ENCODE results near the gene RNASE9.
A peak's percentile ranks its signal among the peaks of the same experiment; 100 is the strongest.
"Not testable (repeated sequence)": the region's sequence is repeated elsewhere in the genome, so short reads cannot be mapped to it uniquely, and the experiment has no call there.

RNASE9 gene

DNA sequence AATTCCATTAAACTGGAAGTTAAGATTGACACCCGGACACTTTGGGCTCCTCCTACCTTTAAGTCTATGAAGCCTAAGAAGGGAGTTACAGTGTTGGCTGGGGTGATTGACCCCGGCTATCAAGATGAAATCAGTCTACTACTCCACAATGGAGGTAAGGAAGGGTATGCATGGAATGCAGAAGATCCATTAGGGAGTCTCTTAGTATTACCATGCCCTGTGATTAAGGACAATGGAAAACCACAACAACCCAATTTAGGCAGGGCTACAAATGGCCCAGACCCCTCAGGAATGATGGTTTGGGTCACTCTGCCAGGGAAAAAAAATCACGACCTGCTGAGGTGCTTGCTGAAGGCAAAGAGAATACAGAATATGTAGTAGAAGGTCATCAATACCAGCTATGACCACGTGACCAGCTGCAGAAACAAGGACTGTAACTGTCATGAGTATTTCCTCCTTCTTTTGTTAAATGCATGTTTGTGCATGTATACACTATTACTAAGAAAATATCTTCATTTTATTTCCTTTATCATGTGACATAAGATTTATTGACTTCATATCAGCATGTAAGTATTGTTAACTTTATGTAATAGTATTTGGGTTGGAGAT is 11.6 kb upstream of the RNASE9 start:
- not testable (repeated sequence) for DNase-seq (ENCODE audit: low read depth)

DNA sequence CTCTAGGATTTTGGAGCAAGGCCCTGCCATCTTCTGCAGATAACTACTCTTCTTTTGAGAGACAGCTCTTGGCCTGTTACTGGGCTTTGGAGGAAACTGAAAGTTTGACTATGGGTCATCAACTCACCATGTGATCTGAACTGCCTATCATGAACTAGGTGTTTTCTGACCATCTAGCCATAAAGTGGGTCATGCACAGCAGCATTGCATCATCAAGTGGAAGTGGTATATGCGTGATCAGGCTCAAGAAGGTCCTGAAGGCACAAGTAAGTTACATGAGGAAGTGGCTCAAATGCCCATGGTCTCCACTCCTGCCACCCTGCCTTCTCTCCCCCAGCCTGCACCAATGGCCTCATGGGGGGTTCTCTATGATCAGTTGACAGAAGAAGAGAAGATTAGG is 9.9 kb upstream of the RNASE9 start:
- DNase-seq (ENCODE audit: low read depth): not testable (repeated sequence)

DNA sequence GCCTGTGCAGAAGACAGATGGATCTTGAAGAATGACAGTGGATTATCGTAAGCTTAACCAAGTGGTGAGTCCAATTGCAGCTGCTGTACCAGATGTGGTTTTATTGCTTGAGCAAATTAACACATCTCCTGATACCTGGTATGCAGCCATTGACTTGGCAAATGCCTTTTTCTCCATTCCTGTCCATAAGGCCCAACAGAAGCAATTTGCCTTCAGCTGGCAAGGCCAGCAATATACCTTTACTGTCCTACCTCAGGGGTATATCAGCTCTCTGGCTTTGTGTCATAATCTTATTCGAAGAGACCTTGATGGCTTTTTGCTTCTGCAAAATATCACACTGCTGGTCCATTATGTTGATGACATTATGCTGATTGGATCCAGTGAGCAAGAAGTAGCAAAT is 9.0 kb upstream of the RNASE9 start:
- DNase-seq (ENCODE audit: low read depth): not testable (repeated sequence)

DNA sequence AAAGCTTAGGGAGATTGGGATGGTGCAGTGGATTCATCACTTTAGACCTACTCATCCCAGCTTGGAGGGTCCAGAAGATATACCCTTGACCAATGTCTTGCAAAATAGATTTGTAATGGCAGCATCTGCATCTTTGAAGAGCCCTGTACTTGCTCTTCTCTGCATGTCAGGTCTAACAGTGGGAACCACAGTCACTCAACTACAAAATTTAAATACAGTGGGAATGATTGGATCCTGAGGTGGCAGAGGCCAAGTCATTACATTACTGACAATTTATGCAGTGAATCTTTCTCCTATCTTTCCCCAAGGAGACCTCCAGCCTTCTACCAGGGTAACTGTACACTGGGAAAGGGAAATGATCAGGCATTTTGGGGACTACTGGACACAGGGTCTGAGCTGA is 8.2 kb upstream of the RNASE9 start:
- DNase-seq (ENCODE audit: low read depth): no peak

DNA sequence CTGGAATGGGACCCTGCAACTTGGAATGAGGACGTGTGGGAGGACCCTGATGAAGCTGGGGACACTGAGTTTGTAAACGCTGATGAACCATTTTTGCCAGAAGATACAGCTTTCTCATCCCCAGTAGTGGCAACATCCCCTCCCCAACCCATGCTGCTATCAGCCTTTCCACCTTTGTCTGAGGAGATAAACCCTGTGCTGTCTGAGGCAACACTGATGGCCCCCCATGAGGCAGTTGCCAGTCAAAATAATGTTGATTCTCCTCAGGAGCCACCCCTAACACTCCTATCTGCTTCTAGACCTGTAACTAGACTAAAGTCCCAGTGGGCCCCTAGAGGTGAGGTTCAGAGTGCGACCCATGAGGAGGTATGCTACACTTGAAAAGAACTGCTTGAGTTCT is 7.5 kb upstream of the RNASE9 start:
- no peak for DNase-seq (ENCODE audit: low read depth)

DNA sequence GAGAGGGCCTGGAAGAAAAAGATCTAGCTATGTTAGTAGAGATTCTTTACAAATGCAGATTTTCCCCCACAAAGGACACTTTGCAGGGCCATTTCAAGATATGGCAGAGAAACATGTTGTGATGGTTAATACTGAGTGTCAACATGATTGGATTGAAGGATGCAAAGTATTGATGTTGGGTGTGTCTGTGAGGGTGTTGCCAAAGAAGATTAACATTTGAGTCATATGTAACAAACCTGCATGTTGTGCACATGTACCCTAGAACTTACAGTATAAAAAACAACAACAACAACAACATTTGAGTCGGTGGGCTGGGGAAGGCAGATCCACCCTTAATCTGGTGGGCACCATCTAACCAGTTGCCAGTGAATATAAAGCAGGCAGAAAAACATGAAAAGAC is 6.4 kb upstream of the RNASE9 start:
- DNase-seq (ENCODE audit: low read depth): not testable (repeated sequence)

DNA sequence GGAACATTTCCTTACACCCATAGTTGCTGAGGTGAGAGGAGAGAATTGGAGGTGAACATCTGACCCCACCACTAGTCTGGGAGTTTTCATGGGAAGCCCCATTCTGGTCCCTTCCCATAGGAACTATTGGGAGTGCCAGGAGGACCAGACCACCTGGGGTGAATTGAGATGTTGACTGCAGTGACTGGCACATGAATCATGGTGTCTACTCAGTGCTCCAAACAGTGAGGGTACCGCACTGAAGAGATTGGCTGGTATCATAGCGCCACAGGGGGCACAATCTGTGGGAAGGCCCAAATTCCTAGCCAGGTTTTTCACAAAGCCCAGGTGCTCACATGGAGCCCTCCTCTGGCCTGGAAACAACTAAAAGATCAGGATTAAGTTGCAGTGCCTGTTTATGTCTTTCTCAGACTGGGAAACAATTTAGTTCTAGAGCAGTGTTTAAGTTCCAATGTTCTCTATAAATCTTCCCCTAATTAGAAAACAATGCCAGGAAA is 3.7 kb upstream of the RNASE9 start:
- no peak for DNase-seq (ENCODE audit: low read depth)

DNA sequence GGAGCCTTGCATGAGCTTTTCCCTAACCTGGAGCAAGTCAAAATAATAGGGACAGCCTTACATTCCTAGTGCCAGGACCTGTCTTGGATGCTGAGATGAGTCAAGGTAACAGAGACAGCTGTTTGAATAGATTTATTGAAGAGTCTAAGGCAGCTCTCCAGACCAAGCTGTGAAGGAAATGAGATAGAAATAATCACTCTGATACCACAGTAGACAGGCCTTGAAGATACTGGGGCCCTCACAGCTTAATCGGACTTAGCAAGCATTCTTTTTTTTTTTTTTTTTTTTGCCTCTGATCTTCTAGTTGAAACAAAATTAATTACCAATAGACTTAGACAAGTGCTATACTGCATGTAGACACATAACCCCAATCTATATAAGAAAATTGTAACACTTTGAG is 3.1 kb upstream of the RNASE9 start:
- no peak for DNase-seq (ENCODE audit: low read depth)

DNA sequence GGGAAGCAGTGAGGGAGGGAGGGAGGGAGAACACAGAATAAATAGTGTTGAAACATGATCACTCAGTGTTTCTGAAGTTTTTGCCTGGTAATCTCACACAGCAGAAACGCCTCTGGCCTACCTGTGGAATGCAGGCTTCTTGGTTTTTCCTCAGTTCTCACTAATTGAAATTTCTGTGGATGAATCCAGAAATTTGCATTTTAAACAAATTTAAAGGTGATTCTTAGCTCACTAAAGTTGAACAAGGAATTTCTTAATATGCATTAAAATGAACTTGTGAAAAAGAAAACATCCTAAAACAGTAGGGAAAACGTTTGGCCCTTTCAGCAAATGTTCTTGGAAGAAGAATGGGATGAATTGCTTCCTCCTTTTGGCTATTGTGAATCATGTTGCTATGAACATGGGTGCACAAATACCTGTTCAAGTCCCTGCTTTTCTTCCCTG is 1.4 kb downstream of the RNASE9 start:
- no peak for DNase-seq (ENCODE audit: low read depth)

DNA sequence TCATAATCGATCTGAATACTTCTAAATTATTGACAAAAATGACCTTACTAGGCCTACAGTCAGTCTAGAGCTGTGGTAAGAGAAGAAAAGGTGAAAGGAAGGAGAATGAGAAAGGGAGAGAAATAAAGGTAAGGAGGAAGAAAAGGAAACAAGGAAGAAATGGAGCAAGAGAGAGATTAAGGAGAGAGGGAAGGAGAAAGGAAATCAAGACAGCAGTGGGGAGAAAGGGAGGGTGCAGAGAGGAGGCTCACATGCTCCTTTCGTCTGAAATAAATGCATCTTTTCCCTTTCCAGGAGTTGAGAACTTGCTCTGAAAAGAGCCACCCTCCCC is 3.7 kb downstream of the RNASE9 start:
- no peak for DNase-seq (ENCODE audit: low read depth)

DNA sequence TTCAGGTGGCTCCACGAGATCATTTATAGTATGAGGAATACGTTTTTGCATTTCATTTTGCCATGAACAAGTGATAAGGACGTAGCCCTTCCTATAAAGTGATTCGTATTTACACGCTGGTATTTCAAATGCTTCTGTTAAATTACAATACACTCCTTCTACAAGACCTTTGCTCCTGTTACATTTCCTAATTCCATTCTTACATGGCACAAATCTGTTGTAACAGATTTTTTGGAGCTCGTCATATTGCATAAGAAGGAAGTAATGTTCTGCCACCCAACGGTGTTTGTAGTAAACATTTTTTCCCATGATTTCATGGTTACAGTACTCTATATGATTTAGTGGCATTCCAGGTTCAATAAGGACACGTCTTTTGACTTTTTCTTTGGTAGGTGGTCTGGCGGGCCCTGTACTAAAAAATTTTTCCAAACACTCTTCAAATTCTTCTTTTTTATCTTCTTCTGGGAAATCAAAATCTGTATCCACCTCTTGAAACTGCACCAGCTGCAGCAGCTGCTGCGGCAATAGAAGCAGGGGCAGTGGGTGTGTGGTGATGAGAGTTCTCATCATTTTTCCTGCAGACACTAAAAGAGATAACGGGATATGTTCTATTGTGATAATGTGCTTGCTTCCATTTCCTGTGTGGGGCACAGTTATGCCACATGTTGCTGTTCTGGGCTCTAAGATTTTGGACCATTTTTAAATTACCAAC is 4.2 kb downstream of the RNASE9 start:
- DNase-seq (ENCODE audit: low read depth): no peak

DNA sequence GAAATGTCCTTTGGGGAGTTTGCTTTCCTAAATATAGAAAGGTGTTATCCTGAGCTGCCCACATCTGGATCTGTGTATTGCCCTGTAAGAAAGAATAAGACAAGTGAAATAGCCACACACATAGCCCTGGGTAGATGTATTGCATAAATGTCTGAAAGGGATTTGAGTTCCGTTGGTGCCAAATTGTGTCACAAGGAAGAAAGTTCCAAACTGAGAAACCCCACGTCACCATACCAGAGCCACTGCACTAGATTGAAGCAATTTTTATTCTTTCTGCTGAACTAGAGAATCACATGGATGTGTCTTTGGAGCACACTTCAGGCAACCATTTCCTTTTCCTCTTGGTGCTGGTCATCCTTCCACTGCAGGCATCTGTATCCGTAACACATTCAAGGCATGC is 5.0 kb downstream of the RNASE9 start:
- no peak for DNase-seq (ENCODE audit: low read depth)

DNA sequence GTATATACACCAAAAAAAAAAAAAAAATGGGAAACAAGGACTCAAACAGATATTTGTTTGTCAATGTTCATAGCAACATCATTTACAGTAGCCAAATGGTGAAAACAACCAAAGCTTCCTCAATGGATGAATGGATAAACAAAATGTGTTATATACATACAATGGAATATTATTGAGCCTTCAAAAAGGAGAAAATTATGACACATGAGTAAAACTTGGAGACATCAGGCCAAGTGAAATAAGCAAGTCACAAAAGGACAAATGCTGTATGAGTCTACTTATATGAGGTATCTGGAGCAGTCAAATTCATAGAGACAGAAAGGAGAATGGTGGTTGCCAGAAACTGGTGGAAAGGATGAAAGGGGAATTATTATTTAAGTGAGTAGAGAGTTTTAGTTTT is 7.8 kb downstream of the RNASE9 start:
- no peak for DNase-seq (ENCODE audit: low read depth)

DNA sequence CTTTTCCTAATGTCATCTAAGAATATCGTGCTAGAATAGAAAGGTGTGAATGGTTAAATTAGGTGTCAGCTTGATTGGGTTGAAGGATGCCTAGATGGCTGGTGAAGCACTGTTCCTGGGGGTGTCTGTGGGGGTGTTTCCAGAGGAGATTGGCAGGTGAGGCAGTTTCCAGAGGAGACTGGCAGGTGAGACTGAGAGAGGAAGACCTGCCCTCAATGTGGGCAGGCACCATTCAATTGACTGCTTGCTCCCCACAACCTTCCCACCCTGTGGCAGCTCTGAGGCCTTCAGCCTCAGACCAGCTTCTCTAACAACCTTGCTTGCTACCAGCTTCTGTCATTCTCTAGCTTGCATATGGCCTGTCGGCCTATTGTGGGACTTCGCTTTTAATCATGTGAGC is 9.2 kb downstream of the RNASE9 start:
- no peak for DNase-seq (ENCODE audit: low read depth)

DNA sequence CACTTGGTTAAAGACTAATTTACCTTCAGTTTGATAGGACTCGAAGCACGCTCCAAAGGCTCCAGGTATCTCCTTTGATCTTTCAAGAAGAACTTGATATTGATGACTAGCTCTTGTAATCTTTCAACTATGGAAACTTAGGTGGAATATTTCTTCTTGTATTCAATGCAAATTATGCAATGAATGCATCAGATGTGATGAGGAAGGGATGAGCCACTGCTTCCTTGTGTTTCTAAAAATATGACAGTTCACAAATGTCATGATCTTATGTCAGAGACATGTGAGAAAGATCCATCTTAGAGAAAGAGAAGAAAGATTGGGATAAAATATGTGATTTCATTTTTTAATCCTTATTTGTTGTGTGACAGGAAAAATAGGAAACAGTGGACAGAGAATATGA is 9.9 kb downstream of the RNASE9 start:
- DNase-seq (ENCODE audit: low read depth): no peak

DNA sequence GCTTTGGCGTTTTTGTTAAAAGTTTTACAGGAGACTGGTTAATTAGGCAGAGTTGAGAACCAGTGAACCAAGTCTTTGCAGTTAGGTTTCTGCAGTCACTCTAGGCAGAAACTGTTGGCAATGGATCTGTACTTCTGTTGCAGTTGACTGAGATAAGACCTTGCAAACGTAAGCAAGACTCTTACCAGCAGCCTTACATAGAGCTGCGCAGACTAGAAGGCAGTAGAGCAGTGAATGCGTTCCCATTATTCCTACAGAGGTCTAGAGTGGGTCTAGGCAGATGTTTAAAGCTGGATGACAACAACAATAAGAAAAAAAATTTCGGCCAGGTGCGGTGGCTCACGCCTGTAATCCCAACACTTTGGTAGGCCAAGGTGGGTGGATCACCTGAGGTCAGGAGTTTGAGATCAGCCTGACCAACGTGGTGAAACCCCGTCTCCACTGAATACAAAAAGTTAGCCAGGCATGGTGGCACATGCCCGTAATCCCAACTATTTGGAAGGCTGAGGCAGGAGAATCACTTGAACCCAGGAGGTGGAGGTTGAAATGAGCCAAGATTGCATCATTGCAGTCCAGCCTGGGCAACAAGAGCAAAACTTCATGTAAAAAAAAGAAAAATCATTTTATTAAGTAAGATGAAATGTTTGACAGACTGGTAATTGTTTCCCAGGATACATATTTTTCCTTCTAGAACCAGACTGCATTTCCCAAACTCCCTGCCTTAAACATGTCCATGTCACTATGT is 12.3 kb downstream of the RNASE9 start:
- DNase-seq (ENCODE audit: low read depth): no peak

DNA sequence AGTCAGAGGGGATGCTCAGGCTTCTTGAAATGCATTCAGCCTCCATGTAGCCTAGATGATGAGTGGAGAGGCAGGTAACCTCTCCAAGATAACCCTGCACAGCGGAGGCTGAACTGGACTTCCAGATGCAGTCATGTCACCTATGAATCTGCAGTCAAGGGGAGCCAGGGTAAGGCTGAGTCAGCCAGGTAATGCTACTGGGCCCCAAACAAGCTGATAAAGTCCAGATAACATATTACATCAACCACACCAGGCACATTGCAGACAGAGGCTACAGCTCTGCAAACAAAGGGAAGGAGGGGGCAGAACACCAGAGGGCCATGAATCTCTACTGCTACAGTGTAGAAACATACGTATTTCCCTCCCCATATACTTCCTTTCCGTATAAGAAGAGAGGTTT is 14.0 kb downstream of the RNASE9 start:
- no peak for DNase-seq (ENCODE audit: low read depth)

DNA sequence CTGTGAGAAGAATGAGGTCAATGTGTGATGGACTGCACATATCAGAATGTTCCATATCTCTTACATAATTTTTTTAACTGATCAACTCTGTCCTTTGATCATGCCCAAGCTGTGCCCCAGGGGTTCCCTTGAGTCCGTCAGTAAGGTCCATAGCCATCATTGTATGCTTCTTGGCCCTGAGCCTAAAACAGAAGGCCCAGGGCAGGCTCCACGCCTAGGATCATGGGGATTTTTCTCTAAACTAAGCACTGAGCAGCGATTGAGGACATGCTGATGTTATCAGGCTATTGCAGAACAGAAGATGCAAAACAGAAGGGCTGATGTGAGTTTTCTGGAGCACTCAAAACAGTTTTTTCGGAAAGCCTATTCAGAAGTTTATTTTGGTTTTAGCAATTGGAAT is 20.9 kb downstream of the RNASE9 start:
- DNase-seq (ENCODE audit: low read depth): no peak

DNA sequence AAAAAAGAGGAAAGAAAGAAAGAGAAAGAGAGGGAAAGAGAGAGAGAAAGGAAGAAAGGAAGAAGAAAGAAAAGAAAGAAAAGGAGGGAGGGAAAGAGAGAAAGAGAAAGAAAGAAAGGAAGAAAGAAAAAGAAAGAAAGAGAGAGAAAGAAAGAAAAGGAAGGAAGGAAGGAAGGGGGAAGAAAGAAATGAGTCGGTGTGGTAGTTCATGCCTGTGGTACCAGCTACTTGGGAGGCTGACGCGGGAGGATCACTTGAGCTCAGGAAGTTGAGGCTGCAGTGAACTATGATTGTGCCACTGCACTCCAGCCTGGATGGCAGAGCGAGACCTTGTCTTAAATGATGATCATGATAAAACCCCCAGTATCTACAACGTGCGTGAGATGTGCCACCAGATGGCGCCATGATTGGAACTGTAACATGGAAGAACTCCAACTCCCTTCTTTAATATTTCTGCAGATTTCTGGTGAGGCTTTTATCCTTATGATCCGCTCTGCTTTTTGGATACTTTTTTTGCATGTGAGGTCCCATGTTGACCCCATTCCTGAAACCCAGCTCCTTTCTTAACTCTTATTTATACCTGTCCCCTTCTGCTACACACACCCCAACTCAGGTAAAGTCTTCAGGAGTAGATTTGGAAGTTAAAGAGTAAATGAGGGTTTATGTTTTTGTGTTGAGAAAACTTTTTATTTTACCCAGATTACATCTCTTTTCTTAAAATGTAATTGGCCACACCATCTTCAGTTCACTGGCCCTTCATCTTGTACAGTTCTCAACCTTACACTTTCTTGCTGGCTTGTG is 29.9 kb downstream of the RNASE9 start:
- DNase-seq (ENCODE audit: low read depth): peak; percentile 56

DNA sequence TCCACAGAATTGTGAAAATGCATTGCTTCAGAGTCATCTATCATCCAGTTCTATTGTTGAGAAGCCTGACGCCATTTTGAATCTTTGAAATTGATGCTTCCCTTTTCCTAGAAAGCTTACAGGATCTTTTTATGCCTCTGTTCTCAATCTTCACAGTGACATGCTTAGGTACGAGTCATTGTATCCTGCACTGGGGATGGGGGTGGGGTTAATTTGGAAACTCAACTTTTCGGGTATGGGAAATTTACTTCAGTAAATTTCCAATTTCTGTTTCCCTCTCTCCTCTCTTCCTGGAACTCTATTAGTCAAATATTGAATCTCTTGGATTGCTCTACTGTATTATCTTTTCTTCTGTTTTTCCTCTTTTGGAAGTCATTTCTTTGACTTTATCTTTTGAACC is 31.0 kb downstream of the RNASE9 start:
- no peak for DNase-seq (ENCODE audit: low read depth)

DNA sequence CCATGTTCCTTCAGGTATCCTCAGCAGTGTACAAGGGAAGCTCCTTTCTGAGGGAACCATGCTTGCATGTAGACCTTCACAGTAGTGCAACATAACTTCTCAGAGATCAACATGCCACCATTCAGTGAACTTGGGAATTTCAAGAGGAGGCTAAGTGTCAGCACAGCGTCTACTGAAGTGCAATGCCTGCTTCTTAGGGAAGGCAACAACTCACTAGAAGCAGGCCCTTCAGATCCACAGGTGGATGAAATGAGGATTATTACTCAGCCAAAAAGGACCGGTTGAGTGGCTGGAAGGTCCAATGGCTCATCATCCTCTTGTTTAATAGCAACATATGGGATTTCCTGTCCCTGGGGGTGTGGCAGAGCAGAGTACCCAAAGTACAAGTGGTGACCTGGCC is 36.8 kb downstream of the RNASE9 start:
- no peak for DNase-seq (ENCODE audit: low read depth)

DNA sequence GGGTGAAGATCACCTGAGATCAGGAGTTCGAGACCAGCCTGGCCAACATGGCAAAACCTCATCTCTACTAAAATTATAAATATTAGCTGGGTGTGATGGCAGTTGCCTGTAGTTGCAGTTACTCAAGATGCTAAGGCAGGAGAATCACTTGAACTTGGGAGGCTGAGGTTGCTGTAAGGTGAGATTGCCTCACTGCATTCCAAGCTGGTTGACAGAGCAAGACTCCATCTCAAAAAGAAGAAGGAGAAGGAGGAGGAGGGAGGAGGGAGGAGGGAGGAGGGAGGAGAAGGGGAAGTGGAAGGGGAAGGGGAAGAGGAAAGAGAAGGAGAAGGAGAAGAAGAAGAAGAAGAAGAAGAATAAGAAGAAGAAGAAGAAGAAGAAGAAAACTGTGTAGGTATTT is 38.5 kb downstream of the RNASE9 start:
- DNase-seq (ENCODE audit: low read depth): no peak

DNA sequence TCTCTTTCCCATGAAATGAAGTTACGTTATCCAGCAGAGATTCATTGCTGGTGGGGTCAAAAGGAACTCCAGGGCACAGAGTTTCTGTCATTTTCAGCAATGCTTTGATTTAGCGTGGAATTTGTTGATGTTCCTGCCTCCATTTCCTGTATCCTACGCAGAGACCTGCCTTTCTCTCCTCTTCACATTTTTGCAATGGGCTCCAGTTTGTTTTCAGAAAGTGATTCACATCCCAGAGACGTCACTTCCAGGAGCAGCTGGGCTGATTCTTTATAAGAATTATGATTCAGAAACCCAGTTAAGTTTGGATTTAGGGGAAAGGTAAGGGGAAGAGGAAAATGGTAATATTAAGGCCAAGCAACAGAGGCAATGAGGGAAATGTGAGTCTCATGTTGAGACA is 43.9 kb downstream of the RNASE9 start:
- DNase-seq (ENCODE audit: low read depth): no peak

Measured in activated T-cell treated with anti-CD3 and anti-CD28 coated beads for 48 hours (primary cell).